Panc1 (cell line): ENCODE results near the gene PDLIM4.

Experiments used
- CTCF ChIP-seq: fragments of 450-650 bp; IDR thresholded peaks from 2 replicates; pipeline ENCODE4 v1.5.1; 2017; ENCODE audit warnings: mild to moderate bottlenecking
- POLR2AphosphoS5 ChIP-seq: IDR thresholded peaks from 2 replicates; pipeline ENCODE4 v1.6.1; 2012; ENCODE audit warnings: mild to moderate bottlenecking, low read depth, low read length, moderate library complexity
- REST ChIP-seq, 2 experiments: IDR thresholded peaks; 2 replicates each; pipeline ENCODE4 v1.6.1; 2011 to 2012; ENCODE audit warnings: low read depth in 2 of 2, control low read depth in 1 of 2, low read length in 1 of 2, mild to moderate bottlenecking in 1 of 2, moderate library complexity in 1 of 2; ENCODE audit not compliant: insufficient read depth in 1 of 2
- SIN3A ChIP-seq: IDR thresholded peaks from 2 replicates; pipeline ENCODE4 v1.6.1; 2012; ENCODE audit warnings: low read depth, mild to moderate bottlenecking, low read length, moderate library complexity, borderline replicate concordance; ENCODE audit not compliant: insufficient read depth
- TCF7L2 ChIP-seq: IDR thresholded peaks from 2 replicates; pipeline ENCODE4 v1.6.1; 2011; ENCODE audit warnings: mild to moderate bottlenecking, low read depth, low read length, inconsistent platforms

- TF ChIP-seq CTCF: no peak
- no peak for TF ChIP-seq POLR2AphosphoS5
- no peak for TF ChIP-seq TCF7L2
- no peak for TF ChIP-seq SIN3A
- TF ChIP-seq REST (IDR thresholded peaks at IDR 0.05; ENCODE audit: insufficient read depth in 1 of 2, low read depth in 2 of 2, low read length in 1 of 2): no peak
Observed at GRCh38 chr5:132222649-132223038, 34.9 kb upstream of the PDLIM4 start.
